ENCODE results near the gene KYNU. TPM values are rescaled to one million over a fixed set of nuclear protein-coding genes. Genes with fewer than 3 reads are reported as not detected.

The KYNU gene
- total RNA-seq, 4 donors from 2014 or later, result 0.27 to 5.7 (median 3.6) TPM

DNA sequence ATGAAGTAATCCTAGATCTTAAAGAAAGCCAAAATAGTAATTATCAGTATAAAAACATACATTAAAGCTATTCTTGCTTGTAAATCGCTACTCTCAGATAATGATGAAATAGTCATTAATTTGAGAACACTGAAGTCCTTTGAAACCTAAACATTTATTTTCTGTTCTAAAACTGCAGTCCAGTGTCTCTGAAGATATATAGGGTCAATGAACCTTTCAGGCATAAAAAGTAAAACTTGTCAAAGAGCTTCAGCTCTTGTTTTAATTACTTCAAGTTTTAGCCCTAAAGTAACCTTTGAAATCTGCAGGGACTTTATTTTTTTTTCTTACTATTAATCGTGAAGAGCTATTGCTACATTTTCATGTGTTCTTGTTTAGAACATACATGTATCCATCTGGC, 116.3 kb downstream of the KYNU start:
- H3K36me3 ChIP-seq, result no peaks in the 10 kb centered on the region
- no peaks in the 10 kb centered on the region for H3K4me1 ChIP-seq
- H3K4me3 ChIP-seq, result no peak overlapping the region
- no peak for ATAC-seq
- TF ChIP-seq, protein P1, sequence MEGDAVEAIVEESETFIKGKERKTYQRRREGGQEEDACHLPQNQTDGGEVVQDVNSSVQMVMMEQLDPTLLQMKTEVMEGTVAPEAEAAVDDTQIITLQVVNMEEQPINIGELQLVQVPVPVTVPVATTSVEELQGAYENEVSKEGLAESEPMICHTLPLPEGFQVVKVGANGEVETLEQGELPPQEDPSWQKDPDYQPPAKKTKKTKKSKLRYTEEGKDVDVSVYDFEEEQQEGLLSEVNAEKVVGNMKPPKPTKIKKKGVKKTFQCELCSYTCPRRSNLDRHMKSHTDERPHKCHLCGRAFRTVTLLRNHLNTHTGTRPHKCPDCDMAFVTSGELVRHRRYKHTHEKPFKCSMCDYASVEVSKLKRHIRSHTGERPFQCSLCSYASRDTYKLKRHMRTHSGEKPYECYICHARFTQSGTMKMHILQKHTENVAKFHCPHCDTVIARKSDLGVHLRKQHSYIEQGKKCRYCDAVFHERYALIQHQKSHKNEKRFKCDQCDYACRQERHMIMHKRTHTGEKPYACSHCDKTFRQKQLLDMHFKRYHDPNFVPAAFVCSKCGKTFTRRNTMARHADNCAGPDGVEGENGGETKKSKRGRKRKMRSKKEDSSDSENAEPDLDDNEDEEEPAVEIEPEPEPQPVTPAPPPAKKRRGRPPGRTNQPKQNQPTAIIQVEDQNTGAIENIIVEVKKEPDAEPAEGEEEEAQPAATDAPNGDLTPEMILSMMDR (IDR thresholded peaks at IDR 0.05), result no peak
- TF ChIP-seq POLR2AphosphoS5 (IDR thresholded peaks at IDR 0.05) (no peak), EP300 (IDR thresholded peaks at IDR 0.05) (no peak), POLR2A (IDR thresholded peaks at IDR 0.05) (no peak)
- 20 to 37% methylated on average over 2 of the region's 2 CpGs for WGBS, 2 donors (ENCODE audit: low coverage in 1 of 2)
- no peak overlapping the region for H3K27ac ChIP-seq
- H3K27me3 ChIP-seq, result no peaks in the 10 kb centered on the region
- no peaks in the 10 kb centered on the region for H3K9me3 ChIP-seq

DNA sequence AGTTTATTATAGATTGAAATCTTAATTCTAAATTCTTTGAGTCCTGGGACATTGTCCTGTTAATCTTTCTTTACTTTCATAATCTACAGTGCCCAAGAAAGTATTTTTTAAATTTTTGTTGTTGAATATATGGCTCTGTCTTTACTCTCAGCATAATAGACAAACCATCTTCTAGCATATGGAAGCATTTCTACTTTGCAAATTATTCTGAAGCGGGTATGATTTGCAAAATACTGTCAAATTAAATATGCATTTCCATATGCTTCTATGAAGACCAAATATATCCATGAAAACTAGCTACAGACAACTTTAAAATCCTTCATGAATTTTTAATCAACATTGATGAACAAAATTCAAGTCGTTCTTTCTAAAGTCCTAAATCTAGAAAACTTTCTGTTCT, 117.2 kb downstream of the KYNU start:
- H3K27ac ChIP-seq, result no peak overlapping the region
- WGBS, 2 donors (ENCODE audit: low coverage in 1 of 2), result 82 to 88% methylated on average over 2 of the region's 2 CpGs
- H3K4me3 ChIP-seq, result no peak overlapping the region
- no peaks in the 10 kb centered on the region for H3K36me3 ChIP-seq
- no peaks in the 10 kb centered on the region for H3K9me3 ChIP-seq
- TF ChIP-seq POLR2A (IDR thresholded peaks at IDR 0.05) (no peak), POLR2AphosphoS5 (IDR thresholded peaks at IDR 0.05) (no peak), EP300 (IDR thresholded peaks at IDR 0.05) (no peak)
- TF ChIP-seq, protein P1 (IDR thresholded peaks at IDR 0.05), result no peak
- no peaks in the 10 kb centered on the region for H3K27me3 ChIP-seq
- ATAC-seq, result no peak
- no peaks in the 10 kb centered on the region for H3K4me1 ChIP-seq

DNA sequence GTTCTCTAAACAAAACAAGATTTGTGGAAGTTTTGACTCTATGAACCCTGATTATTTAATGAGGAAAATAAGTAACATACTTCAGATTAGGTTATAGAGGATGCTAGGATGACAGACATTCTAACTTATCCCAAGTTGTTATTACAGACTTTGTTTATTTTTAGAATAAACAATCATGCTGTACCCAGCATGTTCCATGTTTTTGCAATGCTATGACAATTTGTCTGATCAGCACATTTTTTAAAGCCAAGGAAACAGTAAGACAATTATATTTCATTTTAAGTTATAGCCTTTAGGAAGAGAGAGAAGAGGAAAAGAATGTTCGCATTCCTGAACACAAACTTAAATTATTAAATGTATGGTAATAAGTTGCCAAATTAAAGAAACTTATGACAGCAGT, 119.8 kb downstream of the KYNU start:
- Histone ChIP-seq H3K4me1 (no peaks in the 10 kb centered on the region), H3K9me3 (no peaks in the 10 kb centered on the region), H3K36me3 (no peaks in the 10 kb centered on the region), H3K27me3 (no peaks in the 10 kb centered on the region), H3K4me3 (no peak overlapping the region), H3K27ac (no peak overlapping the region)
- 53 to 85% methylated on average over 1 of the region's 1 CpG for WGBS, 2 donors (ENCODE audit: low coverage in 1 of 2)
- TF ChIP-seq EP300 (IDR thresholded peaks at IDR 0.05) (no peak), POLR2AphosphoS5 (IDR thresholded peaks at IDR 0.05) (no peak), POLR2A (IDR thresholded peaks at IDR 0.05) (no peak)
- TF ChIP-seq, protein P1 (IDR thresholded peaks at IDR 0.05), result no peak
- no peak for ATAC-seq

- Histone ChIP-seq H3K9me3 (peaks cover 0 to 4% (median 0%) of the 10 kb centered on the region in 3 donors), H3K4me1 (no peaks in the 10 kb centered on the region), H3K27ac (no peak overlapping the region), H3K4me3 (no peak overlapping the region), H3K27me3 (no peaks in the 10 kb centered on the region), H3K36me3 (no peaks in the 10 kb centered on the region)
- 80 to 86% methylated on average over 2 of the region's 2 CpGs for WGBS, 2 donors (ENCODE audit: low coverage in 1 of 2)
- ATAC-seq, result no peak
- TF ChIP-seq EP300 (IDR thresholded peaks at IDR 0.05) (no peak), POLR2A (IDR thresholded peaks at IDR 0.05) (no peak), POLR2AphosphoS5 (IDR thresholded peaks at IDR 0.05) (no peak)
- TF ChIP-seq, protein P1 (IDR thresholded peaks at IDR 0.05), result no peak
Observed at GRCh38 chr2:143000599-143000998, 123.1 kb downstream of the KYNU start.

DNA sequence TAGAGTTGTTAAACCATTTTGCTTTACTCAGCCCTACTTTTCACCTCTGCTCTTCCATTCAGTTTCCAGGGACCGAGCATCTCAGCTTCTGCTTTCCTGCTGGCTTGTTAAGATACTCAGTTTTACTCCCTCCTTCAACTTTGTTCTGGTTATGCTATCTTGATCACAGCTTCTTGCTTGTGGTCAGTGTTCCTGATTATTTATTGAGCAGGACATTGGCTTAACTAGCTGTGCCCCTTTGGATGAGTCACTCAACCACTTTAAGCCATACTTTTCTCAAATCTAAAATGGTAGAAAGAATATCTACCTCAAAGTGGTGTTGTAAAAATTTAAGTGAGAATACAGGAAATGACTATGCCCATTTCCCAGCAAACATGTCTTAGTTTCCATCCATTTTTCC, 124.0 kb downstream of the KYNU start:
- Histone ChIP-seq H3K27ac (no peak overlapping the region), H3K27me3 (no peaks in the 10 kb centered on the region), H3K36me3 (no peaks in the 10 kb centered on the region), H3K4me3 (no peak overlapping the region), H3K4me1 (no peaks in the 10 kb centered on the region), H3K9me3 (peaks cover 0 to 9% (median 0%) of the 10 kb centered on the region in 3 donors)
- TF ChIP-seq POLR2AphosphoS5 (IDR thresholded peaks at IDR 0.05), result no peak
- WGBS, 2 donors (ENCODE audit: low coverage in 1 of 2), result 81 to 86% methylated on average over 1 of the region's 1 CpG
- ATAC-seq, result no peak
